Hematopoietic multipotent progenitor cell treated with erythropoietin and hydrocortisone succinate and interleukin-3 and kit ligand, for 6 days (in vitro differentiated cells): Measurements from ENCODE around the gene NUCKS1.

Experiments used
- DNase-seq: peaks from one replicate; pipeline ENCODE4 v3.0.0-alpha.2; 2015

Gene NUCKS1

DNA sequence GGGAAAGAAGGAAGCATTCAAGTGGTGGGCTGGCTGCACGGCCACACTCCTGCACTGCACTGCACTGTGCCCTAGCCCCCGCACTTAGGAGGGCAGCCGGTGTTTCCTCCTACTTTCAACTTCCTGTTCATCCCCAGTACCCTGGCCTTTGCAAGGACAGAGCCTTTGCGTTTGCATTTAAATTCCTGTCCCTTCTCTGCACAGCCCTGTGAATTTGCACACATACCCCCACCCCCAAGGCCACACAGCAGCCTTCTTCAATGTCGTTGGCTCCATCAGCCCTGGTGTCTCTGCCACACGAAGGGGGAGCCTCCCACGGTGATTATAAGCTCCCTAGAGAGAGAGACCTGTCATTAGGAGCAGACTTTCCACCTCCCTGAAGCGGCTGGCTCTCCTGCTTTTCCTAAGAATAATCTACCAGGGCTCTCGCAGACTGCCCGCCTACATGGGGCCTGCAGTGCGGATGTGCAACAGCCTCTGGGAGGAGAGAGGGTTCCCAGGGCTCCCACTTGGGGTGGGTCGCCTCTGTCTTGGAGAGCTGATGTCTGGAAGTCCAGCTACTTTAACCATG, 56.5 kb downstream of the NUCKS1 start:
- DNase-seq = no peak

DNA sequence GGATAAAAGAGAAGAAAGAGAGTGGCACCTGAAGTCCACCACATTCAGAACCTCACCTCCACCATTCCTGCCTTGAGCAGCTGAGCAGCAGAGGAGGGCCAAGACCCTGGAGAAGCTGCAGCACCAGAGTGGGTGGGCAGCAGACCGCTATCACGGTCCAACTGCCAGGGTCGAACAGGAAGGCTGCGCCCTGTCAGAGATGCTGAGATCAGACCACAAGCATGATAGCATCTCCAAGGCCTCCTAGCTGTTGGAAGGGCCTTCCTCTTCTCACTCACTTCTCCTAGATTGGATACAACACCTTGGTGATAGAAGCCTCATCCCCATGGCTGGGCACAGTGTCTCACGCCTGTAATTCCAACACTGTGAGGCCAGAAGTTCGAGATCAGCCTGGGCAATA, 57.6 kb downstream of the NUCKS1 start:
- DNase-seq = peak; percentile 72

DNA sequence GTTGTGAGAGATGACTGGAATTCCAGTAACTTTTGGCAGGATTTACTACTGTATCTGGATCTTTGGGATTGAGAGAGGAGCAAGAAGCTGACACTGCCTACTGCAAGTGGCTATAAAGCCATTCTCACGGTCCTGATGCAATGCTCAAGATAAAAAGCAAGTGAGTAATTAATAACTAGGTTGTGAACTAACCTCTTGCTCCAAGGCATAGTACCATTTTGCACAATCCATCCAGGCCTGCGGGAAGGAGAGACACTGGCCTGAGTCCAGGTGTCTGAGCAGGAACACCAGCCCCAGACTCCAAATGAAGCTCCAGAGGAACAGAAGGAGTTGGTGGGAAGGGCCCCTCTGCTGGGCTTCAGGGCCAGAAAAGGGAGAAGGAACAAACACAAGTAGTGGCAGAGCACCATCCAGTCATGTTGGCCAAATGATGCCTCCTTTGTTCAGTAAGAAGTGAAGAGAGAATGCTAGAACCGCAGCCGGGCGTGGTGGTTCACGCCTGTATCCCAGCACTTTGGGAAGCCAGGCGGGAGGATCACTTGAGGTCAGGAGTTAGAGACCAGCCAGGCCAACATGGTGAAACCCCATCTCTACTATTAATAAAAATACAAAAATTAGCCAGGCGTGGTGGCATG, 59.7 kb downstream of the NUCKS1 start:
- no peak for DNase-seq

DNA sequence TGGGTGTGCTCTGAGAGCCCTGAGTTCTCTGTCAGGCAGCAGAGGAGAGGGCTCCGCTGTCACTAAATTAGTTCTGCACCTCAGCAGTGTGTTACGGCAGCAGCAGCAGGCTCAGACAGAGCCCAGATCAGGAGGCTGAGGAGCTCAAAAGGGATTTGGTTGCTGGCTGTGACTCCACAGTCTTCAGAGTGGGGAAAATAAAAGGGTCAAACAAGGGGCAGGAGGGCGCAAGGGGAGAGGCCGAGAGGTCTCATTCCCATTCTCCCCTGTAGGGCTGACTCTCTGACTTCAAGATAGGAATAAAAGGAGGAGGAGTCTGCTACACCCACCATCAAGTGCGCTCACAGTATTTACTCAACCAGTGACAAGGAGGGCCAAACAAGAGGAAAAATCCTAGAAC, 60.5 kb downstream of the NUCKS1 start:
- no peak for DNase-seq

DNA sequence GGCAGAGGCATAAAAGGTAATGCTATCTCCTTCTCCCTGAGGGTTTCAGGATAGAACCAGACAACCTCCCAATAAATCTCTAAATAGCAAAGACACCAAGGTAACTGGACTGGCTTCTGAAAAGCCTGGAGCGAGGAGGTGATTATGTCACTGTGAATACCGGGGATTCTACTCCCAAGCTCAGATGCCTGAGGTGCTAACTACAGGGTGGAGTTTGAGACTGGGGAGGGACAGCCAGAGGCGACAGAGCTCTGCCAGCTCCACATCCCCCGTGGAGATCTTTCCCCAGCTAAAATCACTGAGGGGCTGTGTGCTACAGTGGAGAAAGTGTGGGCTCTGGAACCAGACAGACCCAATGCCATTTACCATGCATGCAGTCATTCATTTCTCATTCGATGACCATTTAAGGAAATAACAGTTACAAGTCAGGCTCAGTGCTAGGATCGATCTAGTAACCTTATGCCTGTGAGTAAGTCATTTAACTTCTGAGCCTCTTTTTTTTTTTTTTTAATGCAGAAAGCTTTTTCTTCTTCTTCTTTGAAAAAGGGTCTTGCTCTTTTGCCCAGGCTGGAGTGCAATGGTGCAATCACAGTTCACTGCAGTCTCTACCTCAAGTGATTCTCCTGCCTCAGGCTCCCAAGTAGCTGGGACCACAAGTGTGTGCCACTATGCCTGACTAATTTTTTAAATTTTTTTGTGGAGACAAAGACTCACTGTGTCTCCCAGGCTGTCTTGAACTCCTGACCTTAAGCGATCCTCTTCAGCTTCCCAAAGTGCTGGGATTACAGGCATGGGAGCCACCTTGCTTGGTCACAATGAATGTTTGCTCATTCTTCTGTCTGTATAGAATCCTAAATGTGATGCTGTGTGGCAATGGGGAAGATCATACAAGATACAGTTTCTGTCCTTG, 61.6 kb downstream of the NUCKS1 start:
- DNase-seq = no peak

DNA sequence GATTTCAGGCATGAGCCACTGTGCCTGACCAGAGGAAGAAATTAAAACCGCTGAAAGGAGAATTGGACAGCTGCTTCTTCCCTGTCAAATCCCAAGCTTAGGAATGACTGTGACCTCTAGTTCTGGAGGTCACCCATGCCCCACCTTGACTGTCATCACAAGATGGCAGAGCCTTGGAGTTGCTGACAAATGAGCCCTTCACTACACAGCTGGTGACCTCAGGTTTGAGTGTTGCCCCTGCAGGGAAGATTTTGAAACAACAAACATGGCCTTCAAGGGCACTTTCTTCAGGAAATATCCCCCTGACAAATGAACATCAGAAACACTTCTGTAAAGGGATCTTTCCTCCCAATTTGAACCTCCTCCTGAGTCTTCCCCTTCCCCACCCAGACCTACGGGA, 62.7 kb downstream of the NUCKS1 start:
- DNase-seq = no peak

DNA sequence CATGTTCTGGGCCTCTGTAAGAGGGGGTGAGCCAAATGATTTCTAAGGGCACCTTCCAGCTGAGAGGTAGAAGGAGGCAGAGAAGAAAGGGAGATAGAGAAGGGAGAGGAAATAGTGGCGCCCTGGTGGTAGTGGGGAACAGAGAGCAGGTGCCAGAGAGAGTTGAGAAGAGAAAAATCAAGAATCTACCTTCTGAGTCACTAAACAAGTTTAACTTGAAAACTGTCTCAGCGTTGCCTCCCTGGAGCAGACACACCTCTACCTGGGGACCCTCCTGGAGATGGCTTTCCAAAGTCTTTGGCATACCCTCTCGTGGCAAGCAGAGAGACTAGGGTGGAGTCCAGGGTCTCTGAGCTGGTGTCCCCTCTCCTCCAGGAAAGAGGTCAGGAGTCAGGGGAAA, 68.6 kb downstream of the NUCKS1 start:
- no peak for DNase-seq

DNA sequence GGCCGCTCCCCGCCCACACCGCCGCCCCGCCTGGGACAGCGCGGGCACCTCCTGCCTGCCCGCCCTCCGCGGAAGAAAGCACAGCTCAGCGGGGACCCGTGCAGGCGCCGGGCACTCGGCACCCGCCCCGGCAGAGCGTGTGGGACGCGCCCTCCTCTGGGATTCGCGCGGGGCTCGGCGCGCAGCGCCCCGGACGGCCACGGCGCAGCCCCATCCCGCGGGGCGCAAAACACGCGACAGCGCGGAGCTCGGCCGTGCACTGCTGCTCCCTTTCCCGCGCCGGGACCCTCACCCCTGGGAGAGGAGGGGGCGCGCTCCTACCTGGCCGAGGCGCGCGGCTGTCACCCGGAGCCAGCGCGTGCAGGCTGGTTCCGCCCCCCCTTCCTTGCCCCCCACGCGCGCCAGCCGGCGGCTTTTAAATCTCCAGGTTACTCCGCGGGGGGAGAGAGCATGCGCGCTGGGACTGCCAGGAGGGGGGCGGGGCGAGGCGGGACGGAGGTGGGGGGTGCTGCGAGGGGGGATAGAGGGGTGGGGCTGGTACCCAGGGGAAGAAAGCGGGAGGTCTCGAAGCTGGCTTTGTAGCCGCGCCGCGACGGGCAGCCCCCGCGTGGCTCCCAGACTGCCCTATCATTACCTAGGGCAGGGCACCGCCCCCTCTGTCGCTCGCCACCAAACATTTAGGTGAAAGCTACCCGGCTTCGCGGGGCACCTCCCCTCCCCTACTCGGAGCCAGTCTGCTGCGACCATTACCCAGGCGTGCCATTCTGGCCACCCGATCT, 69.7 kb downstream of the NUCKS1 start, which contains the start of gene SLC45A3:
TSS of gene SLC45A3 (minus strand) at position 437 of the 779 bp plus-strand sequence. CDS start 15,853 bp downstream, outside the sequence.
- DNase-seq = peak; percentile 68

DNA sequence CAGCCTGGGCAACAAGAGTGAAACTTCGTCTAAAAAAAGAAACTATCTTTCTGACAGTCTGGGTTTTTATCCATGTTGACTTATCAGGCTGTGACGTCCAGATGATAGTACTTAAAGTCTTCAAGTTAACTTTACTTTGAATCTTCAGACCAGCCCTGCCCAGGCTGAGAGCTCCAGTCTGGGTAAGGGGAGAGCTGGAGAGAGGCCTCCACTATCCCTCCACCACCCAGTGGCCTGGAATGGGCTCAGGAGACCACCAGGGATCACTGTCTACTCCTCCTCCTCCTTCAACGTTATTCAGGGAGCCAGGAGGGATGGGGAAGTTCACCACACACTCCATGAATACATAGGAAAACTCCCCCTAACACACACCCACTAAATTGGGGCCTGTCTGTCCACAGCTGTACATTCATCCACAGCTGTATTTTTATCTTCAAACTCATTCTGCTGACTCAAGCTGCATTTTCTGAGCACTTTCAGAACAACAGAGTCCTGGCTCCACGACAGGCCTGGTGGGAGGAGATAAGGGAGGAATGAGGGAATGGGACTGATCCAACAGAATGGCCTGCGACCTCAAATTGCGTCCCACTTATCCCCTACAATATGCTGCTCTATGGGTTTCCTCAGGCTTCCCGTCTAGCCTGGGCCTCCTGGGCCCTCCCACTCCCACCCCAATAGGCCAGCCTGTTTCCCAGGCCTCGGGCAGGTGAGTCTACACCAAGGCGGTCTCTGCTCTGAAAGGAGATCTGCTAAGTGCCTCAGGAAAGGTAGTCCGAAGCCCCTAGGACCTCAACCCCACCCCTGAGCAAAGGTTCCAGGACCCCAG, 71.5 kb downstream of the NUCKS1 start:
- peak; percentile 93 for DNase-seq

DNA sequence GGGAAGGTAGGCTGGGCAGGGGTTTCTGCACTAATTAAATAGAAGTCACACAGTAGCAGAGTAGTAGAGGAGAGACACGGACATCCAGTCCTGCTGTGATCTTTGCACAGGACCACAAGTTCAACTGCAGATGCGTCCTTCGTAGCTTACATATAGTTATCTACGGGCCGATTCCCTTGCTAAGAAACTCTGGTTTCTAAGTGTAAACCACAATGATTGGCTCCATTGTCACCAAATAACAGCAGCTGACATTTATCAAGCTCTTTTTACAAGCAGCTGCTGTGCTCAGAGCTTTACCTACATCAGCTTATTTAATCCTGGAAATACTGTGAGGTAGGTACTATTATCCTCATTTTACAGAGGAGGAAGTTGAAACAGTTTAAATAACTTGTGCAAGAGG, 72.8 kb downstream of the NUCKS1 start:
- peak; percentile 72 for DNase-seq

DNA sequence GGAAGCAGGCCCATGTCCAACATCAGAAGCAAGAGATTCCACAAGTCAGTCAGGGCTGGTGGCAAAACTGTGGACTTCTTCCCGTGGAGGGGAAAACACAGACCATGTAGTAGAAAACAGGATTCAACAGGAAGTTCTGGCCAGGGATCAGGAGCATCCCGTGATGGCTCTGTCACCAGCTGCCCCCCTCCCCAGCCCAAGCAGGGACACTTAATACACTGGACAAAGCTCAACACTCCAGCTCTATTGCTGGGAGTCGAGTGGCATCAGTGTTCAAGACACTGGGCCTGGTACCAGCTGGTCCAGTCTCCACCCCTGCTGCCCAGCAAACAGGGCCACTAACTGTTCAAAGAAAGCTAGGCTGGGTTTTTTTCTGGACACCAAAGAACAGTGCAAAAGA, 73.4 kb downstream of the NUCKS1 start:
- no peak for DNase-seq

DNA sequence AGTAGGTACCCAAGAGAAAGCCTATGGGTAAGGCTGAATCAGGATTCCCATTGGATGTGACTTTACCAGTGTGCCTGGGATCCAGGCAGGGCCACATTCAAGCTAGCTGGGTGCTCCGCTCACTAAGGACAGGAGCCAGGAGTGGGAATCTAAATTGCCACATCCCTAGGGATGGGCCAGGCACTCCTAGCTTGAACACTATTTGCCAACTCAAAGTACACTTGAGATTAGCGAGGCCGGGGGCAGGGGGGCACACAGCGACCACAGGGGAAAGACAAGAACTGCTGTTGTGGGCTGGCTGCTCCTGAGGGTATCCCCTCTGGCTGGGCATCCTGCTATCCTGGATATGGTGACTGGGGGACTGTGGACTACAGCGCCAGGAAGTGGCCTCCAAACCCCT, 74.0 kb downstream of the NUCKS1 start:
- no peak for DNase-seq

DNA sequence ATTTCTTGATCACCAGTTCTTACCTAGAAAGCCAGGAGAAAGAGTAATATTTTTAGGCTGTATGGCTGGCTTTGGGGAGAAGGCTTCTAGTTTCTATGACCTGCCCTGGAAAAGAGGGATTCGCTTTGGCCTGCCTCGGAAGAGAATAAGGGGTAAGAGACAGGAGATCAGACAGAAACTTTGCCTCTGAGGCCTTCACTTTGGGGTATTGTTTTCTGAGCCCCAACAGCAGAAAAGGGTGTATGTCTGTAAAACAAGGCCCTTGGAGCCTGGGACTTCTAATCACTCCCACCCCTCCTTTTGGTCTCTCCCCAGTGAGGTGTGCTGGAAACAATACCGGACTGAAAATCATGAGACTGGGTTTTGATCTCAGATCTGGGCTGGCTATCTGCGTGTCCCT, 74.7 kb downstream of the NUCKS1 start:
- DNase-seq = no peak

DNA sequence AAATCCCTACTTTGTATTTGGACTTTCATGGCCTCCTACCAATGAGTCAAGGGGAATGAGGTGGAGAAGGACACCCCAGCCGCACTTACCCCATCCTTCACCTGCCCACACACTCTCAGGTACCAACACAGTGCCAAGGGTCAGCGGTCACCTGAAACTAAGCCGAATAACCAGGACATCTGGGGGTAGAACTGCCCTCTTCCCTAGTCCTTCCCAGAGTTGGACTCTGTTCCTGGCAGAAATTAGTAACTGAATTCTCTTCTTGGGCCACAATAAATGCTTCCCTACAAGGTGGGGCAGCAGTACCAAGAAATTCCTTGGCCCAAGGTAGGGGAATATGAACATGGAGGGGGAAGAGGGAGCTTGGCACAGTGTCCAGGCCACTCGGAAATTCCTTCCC, 77.0 kb downstream of the NUCKS1 start:
- DNase-seq = no peak

DNA sequence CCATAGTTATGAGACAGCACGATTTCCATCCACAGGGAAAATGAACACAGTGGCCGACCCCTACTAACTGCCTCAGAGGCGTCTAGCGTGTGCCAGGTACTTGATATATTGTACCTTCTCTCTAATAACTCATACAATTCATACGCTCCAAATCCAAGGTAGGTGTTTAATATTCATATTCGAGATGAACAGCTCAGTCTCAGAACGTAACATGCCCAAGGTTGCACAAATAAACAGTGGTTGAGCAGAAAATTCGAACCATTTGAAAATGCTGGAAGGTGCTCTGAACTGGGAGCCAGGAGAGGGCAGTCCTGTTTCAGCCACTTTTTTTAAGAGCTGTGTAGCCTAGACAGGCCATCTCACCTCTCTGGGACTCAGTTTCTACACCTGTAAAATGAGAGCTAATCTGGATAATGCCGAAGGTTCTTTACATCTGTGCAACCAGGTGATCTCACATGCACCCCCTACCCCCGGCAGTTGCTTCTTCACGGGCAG, 77.5 kb downstream of the NUCKS1 start:
- DNase-seq = no peak

DNA sequence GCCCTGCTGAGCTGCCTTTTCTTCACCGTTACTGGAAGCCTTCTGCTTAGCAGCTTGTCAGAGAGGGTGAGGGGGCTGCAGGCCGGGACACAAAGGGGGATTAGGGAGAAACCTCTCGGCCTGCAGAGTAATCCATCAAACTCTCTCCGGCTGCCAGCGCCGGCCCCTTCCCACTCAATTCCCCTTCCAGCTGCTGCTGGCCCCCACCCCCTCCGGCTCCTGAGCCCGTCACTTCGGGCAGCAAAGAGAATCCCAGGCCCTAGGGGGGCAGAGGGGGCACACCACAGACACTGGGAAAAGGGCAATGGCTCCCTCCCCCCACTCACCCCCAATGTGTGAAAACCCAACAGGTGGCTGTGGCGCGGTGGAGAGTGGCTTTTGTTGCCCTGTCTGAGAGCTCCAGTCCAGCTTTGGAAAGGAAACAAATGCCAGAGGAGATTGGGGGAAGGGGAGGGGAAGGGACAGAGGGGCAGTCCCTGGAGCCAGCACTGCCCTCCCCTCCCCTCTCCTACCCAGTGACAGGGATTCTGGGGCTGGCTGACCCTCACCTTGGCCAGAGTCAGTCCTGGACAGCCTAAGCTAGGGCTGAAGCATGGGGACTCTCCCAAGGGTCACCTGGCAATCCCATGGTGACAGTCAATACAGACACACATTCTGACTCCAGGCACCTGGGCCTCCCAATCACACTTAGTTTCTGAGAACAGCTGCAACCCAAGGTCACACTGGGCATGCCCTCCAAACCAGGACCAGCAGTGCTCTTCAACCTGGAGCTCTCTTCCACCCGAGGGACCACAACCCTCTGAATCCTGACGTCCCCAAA, 79.2 kb downstream of the NUCKS1 start:
- DNase-seq = no peak

DNA sequence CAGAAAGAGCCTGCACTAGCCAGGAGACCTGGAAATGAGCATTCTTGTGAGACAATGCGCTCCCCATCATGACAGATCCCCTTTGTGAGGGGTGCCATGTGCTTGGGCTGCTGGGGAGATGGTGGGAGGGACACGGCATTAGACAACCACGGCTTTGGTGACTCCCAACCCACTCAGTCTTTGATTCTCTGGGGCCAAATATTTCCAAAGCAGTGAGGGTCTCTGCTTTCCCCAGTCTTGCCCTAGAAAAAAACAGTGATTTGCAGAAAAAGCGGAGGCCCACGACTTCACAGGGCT, 79.9 kb downstream of the NUCKS1 start:
- DNase-seq = no peak

DNA sequence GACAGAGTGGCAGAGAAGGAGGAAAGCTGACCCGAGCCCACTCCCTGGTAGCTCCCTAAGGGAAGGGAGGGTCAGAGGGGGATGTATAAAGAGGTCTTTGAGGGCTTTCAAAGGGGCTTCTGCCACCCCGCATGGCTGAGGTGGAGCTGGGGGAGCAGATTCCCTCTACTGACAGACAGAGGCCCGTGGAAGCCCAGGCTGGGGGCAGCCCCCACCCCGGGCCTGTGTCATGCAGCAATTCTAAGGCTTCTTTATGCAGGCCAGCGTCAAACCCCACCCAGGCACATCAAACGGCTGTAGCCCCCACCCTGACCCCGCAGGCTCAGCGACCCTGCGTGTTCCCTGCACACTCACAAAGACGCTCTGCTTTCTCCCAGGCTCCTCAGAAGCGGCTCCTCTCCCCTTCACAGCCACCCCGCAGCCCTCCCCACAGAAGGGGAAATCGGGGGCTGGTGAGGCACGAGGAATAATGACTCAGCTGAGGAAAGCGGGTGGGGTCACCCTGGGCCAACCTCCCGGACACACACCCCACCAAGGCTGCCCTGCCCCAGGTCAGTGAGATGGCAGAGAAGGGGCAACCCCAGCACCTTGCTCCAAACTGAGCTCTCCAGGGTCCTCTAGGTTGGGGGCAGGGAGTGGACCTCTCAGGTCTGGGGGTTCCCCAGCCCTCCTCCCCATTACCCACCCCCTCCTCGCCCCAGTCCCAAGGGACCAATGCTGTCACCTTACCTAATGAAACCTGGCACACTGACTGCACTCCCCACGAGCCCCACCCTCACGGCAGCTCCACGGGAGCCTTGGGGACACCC, 80.4 kb downstream of the NUCKS1 start:
- DNase-seq = peak; percentile 58

DNA sequence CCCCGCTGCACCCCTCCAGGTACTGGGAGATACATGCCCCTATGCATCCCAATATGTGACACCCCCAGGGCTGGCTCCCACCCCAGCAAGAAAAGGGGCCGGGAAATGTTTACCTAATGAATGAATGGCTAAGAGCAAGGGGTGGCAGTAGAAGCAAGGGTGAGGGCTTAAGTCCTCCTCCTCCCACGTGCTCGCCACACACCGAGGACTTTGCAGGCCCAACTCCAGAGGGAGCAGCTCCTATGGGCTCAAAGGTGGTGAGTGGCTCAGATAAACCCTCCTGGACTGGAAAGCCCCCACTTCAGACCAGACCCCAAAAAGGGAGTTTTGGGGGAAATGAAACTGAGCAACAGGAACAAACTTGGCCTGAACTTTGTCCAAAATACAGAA, 81.0 kb downstream of the NUCKS1 start:
- DNase-seq = peak; percentile 42

DNA sequence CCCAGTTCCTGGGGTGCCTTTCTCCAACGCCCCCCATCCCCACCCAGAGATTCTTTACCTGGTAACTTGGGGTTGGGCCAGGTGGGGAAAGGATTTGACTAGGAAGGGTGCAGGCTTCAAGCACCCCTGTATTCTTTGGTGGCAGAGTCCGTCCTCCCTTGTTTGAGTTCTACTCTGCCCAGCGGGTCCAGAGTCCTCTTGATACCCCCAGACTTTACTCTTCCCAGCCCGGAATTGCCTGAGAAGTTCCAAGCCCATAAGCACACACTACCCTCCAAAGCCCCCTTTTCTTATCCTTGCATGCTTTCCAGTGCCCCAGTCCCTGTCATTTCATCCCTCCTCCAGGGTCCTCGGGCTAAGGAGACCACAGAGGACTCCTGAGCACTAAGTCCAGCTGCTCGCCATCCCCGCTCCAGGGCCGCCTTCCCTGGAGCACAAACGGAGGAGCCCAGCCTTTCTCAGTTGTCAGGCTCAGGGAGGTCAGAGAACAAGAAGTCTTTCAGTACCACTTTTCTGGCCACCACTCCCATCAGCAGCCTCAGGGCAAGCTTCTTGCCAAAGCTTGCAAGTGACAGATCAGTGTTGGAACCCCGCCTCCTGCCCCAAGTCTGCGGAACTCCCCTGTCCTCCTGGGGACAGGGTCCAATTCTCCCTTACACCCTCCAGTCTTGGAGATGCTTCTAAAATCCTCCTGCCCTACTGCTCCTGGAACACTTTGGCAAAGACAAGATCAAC, 81.9 kb downstream of the NUCKS1 start:
- no peak for DNase-seq
